Posterior vena cava (tissue), 2 donors: ENCODE data around the gene NOL6. TPM values are rescaled to one million over a fixed set of nuclear protein-coding genes. Genes with fewer than 3 reads are reported as not detected.
"Not testable (repeated sequence)": the region's sequence is repeated elsewhere in the genome, so short reads cannot be mapped to it uniquely, and the experiment has no call there.

Experiments
- DNase-seq: peaks from one replicate; pipeline ENCODE4 v3.0.0-alpha.2; 2020; ENCODE audit warnings: low spot score
- intact Hi-C, 2 donors: fragments of 100-400 bp; cut with DNase I; formaldehyde crosslinking; loops; one replicate each; pipeline versions ENCODE4 v1.14.1 to v1.14.2; 2022 to 2023
- total RNA-seq, 2 donors: library from RNA; stranded (reverse); fragmentation: NEBNext Ultra II Directional; extraction: Animal tissue kit (Norgen Biotek cat#: 25700); gene quantifications; one replicate each; pipeline ENCODE4 v1.2.1, GENCODE V29; 2021
- donor health status: DM: yes; HTN: yes; CAD: no.
- donor health status: DM: yes; HTN: yes; CAD: no.

The NOL6 gene
- total RNA-seq, 2 donors from 2014 or later = 20.9 to 24.8 TPM

DNA sequence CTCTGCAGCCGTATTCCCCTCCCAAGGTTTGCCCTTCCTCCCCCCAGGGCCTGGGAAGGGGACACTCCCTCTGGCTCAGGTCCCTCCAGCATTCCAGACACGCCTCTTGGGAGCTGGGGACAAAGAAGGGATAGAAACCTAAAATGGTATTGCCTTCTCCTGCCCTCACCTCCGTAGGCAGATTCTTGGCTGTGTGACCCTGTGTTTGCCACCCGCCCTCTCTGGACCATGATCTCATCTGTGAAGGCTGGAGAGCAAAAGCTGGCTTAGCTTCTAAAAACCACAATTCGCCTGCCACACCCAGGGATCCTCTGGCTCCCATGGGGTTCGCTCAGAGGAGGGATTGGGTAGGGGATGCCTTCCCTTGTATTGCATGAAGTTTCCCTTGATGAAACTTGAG lies 34.0 kb downstream of the NOL6 start:
- intact Hi-C loops = no loop called here
- no peak for DNase-seq

DNA sequence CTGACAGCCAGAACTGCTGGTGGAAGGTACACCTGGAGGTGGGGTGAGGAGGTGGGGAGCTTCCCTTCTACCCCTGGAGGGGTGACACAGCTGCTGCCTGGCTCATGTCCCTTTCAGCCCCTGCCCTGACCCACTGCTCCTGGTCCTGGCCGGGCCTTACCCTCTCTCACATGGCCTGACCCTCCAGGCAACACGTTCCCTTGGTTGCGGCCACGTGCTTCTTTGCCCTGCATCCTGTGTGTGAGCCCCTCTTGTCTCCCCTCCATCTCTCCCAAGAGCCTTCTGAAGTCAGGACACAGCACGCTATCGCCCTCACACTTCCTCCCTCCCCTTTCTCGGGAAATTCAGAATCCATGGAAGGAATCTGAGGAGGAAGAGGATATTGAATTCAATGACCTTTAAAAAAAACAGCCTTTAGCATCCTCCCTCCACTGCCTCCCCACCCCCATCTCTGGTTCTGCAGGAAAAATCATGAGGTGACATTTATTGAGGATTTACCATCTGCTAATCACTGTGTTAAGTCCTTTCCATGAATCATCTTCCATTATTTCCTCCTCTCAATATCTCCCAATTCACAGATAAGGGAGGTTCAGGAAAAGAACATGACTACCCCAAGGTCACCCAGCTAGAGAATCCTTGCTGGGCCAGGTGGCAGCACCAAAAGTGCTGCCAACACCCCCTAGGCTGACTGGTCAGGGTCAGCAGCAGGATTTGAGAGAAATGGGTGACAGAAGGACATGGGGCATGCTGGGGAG lies 34.6 kb downstream of the NOL6 start:
- DNase-seq = no peak
- intact Hi-C loops = no loop called here

DNA sequence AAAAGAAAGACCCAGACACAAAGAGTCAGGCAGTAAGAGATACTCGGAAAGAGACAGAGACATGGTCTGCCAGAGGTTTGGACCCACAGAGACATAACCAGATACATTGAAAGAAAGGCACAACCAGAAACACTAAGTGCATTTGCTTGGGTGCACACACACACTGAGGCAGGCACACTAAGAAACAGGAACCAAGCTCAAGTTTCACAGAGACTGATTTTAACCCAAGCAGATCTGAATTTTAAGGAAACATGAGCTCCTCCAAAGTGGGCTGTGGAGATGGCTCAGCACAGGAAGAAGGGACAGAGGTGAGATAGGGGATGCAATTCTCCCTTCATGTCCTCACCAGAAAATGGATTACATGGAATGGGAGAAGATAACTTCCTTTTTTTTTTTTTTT lies 35.8 kb downstream of the NOL6 start:
- intact Hi-C loops = no loop called here
- no peak for DNase-seq

DNA sequence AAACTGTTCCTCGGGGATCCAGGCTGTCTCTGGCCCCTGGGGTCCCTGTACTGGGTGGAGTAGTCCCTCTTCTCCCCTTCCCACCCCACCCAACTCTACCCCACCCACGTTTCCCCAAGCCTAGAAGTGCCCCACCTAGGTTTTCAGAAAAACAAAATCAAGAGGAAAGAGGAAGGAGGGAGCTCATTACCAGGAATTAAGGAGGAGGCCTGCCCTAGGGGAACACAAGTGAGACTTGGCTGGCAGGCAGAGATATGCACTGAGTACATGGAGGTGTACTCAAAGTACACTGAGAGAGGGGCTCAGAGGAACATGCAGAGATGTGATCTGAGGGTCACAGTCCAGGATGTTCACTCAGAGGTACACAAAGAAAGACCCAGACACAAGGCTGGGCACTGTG lies 36.5 kb downstream of the NOL6 start:
- DNase-seq = no peak
- intact Hi-C loops = no loop called here

DNA sequence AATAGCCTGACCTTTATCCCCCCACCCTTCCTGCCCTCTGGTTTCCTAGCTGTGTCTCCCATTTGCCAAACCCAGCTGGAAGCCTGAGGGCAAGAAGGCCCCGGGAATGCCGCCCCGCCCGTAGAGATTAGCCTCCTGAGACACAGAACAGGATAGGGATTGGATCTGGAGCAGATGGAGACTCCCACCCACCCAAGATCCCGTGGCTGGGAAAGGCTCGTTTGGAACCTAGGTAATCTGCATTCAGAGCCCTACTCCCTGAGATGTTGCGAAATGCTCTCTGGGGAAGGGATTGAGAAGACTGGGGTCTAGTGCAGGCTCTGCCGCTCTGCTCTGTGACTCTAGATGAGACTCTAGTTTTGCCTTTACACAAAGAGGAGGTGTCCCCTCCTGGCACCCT lies 37.3 kb downstream of the NOL6 start:
- DNase-seq = no peak
- intact Hi-C loops = no loop called here

DNA sequence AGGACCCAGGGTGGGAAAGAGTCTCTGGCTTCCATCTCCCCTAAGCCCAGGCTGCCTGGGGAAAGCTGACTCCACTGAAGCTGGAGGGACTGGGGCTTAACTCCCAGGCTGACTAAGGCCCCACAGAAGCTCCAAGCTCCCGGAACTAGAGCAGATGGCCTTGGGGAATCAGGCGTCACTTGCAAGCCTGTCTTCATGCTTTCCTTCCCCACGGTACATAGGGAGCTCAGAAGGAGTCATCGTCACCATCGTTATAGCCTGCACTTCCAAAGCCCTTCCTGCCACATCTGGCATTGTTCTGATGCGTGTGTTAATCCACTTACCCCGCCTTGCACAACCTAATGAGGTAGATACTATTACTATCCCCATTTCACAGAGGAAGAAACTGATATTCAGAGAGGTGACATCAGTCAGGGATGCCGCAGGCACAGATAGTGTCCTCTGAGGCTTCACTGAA lies 37.9 kb downstream of the NOL6 start:
- no peak for DNase-seq
- intact Hi-C loops = no loop called here

DNA sequence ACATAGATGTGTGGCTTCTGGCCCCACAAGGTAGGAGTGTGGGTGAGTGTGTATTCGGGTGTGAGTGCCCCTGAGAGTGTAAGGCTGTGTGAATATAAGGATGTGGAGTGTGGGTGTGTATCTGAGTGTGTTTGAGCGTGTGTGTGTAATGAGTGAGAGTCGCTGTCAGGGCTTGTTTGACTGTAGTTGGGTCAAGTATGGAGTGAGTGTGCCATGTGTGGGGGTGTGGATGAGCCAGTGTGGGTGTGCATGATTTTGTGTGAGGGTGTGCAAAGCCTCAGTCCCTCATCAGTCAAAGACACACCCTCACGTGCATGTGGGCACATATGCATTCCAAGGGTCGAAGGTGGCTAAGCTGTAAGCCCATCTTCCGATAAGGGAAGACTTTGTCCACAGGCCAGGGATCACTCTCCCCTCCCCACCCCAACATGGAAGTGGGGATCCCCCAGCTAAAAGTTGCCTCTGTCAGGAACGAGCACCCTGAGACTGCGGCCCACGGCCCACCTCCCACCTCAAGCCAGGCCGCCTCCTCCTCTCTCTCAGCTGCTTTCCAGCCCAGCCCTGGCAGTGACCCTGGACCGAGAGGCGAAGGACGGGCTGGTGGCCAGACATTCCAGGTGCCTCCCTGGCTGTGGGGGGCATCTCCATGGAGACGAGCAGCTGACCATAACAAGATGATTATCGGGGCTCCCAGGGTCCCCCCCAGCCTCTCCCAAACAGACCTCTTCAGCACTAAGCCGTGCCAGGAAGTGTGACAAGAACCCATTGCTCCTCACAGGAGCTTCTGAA lies 39.2 kb downstream of the NOL6 start:
- no peak for DNase-seq
- intact Hi-C loops = no loop called here

DNA sequence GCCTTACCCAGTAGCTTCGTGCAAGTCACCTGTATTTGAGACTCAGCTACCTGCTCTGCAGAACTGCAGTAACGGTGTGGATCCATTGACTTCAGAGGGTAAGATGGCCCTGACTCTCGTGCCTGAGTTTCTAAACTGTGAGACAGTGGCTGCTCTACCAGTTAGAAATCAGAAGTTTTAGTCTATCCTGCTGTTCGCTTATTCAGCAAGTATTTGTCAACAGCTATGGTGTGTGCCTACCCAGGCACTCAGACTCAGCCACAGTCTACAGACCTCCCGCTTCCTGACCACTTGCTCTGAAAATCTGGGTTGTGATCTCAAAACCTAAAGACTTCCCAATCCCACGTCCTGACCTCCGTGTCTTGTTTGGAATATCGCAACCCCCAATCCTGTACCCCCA lies 39.9 kb downstream of the NOL6 start:
- no peak for DNase-seq
- intact Hi-C loops = no loop called here

DNA sequence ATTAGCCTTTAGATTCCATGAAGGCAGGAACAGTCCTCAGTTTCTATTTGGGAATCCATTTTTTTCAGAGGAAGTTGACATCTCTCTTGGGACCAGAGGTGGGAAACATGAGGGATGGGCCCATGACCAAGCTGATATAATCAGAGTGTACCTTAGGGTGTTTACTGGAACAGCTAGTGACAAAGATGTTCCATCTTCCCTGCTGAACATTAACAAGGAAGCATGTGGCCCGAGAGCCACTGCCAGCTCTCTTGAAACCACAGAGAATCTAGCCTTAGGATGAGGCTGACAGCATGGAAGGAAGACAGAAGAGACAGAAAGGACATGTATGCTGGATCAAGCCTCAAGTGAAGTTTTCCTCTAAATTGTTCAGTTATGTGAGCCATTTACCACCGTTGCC lies 42.3 kb downstream of the NOL6 start:
- intact Hi-C loops = no loop called here
- DNase-seq = no peak

DNA sequence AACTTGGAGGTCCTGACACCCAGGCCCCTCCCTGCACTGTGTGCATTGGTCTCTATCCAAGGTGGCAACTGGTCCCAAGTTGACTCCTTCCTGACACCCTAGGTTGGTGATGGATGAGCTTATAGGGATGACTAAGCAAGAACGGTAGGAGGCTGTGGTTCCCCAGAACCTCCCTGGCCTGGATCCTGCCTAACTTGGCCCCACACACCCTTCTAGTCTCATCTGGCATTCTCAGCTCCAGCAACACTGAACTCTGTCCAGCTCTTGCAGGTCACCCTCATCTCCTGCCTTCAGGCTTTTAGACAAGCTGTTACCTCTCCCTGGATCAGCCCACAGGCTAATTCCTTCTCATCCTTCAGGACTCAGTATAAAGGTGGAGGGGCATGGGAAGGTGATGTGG lies 42.8 kb downstream of the NOL6 start:
- intact Hi-C loops = no loop called here
- no peak for DNase-seq

DNA sequence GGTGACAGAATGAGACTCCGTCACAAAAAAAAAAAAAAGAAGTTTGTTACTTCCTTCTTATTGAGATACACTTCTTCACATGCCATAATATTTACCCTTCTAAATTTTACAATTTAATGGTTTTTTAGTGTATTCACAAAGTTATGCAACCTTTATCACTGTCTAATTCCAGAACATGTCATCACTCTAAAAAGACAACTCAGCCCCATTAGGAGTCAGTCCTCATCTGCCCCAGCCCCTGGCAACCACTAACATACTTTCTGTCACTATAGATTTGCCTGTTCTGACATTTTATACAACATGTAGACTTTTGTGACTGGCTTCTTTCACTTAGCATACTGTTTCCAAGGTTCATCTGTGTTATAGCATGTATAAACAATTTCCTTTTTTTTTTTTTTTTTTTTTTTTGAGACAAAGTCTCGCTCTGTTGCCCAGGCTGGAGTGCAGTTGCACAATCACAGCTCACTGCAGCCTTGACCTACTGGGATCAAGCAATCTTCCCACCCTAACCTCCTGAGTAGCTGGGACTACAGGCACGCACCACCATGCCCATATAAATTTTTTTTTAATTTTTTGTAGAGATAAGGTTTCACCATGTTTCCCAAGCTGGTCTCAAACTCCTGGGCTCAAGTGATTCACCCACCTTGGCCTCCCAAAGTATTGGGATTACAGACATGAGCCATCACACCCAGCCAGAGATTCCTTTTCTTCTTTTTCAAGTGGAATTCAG lies 44.3 kb downstream of the NOL6 start:
- intact Hi-C loops = no loop called here
- no peak for DNase-seq

DNA sequence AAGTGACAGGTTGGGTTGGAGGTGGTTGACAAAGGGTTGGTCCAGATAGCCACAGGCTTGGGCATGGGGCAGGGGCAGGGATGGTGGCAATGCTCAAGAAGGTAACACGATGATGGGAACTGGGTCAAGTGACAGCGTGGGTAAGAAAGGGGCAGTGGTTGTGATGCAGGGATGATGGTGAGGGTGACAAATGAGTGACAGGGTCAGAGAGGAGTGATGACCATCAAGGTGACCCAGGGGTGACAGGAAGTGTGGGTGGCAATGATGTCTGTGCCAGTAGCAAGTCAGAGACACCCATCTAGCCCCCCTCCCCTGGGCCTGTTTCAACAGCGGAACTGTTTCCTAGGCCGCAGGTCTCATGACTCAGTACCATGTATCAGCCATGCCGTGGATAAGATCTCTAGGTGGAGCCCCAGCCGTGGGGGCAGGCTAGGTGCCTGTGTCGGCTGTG lies 46.9 kb downstream of the NOL6 start:
- DNase-seq = no peak
- intact Hi-C loops = no loop called here

DNA sequence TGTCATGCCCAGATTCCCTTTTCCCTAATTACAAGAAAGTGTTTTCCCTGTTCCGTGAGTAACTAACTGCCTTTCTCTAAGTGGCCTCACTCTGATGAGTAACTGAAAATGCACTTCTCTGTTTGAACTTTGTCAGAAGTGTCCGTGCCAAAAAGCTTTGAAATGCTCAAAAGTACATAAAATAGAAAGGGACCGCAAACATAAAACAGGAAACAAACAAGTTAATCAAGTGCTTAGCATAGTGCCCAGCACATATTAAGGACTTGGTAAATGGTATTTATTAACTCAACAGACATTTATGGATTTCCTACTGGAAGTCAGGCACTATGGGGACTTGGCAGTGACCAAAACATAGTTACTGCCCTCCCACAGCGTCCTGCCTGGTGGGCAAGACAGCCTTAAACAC lies 48.6 kb downstream of the NOL6 start:
- DNase-seq = no peak
- intact Hi-C loops = no loop called here

DNA sequence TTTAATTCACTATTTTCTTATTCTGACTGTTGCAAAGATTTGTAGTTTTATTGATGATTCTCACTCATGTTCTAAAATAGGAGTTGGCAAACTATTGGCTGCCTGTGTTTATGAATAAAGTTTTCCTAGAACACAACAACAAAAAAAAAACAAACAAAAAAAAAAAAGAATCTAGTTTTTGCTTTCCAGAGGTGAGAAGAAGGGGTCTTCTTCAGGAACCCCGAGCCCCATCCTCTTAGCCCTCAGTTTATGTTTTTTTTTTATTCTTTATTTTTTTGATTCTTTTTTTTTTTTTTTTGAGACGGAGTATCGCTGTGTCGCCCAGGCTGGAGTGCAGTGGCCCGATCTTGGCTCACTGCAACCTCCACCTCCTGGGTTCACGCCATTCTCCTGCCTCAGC lies 49.2 kb downstream of the NOL6 start:
- DNase-seq, intact Hi-C loops: not testable (repeated sequence)

DNA sequence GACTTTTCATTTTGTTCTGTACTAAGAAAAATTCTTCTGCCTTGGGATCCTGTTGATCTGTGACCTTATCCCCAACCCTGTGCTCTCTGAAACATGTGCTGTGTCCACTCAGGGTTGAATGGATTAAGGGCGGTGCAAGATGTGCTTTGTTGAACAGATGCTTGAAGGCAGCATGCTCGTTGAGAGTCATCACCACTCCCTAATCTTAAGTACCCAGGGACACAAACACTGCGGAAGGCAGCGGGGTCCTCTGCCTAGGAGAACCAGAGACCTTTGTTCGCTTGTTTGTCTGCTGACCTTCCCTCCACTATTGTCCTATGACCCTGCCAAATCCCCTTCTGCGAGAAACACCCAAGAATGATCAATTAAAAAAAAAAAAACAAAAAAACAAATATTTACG lies 49.7 kb downstream of the NOL6 start:
- DNase-seq, intact Hi-C loops: not testable (repeated sequence)

DNA sequence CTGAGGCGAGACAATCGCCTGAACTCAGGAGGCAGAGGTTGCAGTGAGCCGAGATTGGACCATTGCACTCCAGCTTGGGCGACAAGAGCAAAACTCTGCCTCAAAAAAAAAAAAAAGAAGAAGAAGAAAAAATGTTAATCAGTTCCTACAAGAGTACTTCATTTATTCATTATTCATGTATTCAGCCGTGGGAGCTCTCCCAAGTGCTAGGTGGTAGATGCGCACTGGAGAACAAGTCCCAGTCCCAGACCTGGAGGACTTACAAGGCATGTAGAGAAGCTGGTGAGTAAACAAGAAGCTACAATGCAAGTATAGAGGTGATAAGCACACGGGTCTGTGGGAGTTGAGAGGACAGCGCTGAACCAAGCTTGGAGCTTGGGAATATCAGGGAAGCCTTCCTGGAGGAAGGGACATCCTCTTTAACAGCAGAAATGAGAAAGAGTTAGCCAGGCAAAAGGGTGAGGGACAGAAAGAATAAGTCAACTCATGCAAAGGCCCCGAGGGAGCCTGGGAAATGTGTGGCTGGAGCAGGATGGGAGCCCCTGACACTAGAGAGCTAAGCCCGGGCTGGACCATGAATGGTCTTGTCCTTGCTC lies 53.9 kb downstream of the NOL6 start:
- intact Hi-C loops = loop anchor here in 1 of 2 donors (5.0 kb wide), 1 partner anchor 43 kb away; no protein-coding TSS in a partner anchor
- no peak for DNase-seq

DNA sequence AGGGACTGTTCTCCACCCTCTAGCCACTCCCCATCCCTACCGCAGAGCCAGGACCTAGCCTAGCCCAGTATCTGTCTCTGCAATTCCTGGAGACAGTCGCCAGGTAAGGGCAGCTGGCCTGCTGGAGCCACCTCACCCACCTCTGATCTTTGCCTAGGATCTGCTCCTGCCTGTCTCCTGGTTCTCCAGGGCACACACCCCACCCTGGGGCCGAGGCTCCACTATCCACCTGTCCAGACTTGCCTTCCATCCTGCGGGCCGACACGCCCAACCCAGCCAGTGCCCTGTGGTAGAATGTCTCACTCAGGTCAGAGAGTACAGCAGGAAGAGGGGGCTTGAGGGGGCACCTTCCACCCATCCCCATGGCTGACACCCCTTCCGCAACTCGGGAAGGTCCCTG lies 55.6 kb downstream of the NOL6 start:
- intact Hi-C loops = loop anchor here in 1 of 2 donors (5.0 kb wide), 1 partner anchor 41 kb away; no protein-coding TSS in a partner anchor
- DNase-seq = no peak

DNA sequence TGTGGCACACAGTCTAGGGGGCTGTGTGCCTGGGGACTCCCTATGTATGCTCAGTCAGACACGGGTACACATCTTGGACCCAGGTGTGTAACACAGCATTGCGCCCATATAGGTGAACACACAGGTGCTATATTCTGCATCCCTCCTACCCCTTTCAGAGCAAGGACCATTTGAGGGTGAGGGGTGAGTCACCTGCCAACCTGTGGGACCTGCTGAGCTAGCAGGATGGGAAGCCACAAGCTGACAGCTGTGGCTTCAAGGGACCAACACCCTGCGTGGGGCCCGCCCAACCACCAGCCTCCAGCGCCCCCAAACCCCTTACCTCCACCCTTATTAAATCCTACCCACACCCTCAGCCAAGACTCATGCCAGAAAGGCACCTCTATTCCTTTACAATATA lies 56.7 kb downstream of the NOL6 start:
- no peak for DNase-seq
- intact Hi-C loops = loop anchor here in 1 of 2 donors (5.0 kb wide), 1 partner anchor 40 kb away; no protein-coding TSS in a partner anchor

DNA sequence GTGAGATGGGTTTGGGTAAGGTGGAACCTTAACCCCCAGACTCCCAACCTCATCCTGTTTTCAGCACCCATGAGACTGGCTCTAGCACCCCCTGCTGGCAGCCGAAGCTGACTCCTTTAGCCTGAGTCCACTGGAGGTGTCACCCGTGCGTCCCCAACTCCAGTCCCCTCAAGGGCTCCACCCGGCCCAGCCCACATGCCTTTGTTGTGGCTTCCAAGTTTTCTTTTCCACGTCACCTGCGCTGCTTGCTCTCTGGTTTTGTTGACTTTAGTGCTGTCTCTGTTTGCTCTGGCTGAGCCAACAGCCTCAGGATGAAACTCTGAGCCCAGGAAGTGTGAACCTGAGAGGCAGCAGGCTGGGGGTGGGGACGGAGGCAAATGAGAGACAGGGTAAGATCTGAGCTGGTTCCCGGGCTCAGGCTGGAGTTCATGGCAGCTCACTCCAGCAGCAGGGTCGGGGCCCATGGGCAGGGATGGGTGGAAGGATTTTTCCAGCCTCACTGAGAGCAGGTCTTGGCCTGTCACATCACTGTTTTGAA lies 58.2 kb downstream of the NOL6 start:
- DNase-seq = peak; percentile 89
- intact Hi-C loops = loop anchor here in 1 of 2 donors (5.0 kb wide), 1 partner anchor 38 kb away; no protein-coding TSS in a partner anchor
